ENCODE data around the gene ALOX12B. TPM values are rescaled to one million over a fixed set of nuclear protein-coding genes. Genes with fewer than 3 reads are reported as not detected.

The ALOX12B gene
- total and polyA plus RNA-seq, 2 of the 13 experiments (the other 11 are each of a cell fraction or from before 2014, with no cell fraction given) = 0.13 TPM; not detected in 1

- H3K79me2 ChIP-seq (ENCODE audit: insufficient read depth, low read length) = no peaks in the 10 kb centered on the region
- no peak overlapping the region for H3K9ac ChIP-seq (ENCODE audit: insufficient read depth, low read depth, low read length)
- no peak overlapping the region for H3K4me2 ChIP-seq (ENCODE audit: low read depth, low read length)
- peaks cover 13% of the 10 kb centered on the region for H3K4me1 ChIP-seq (ENCODE audit: insufficient read depth, low read length)
- intact Hi-C loops (cut with micrococcal nuclease; ENCODE audit: unreplicated experiment) (no loop called here), in situ Hi-C loops (cut with HindIII; ENCODE audit: extremely low pct_ligation_motif_present, low pct_unique_long_range_greater_than_20kb) (no loop called here)
- FAIRE-seq (no peak), ATAC-seq (no peak), DNase-seq (ENCODE audit: low spot score) (no peak)
- peaks cover 26 to 84% of the 10 kb centered on the region in 2 experiments for H3K27me3 ChIP-seq (ENCODE audit: control insufficient read depth in 1 of 2, insufficient read depth in 2 of 2, low read length in 2 of 2)
- peaks cover 6% of the 10 kb centered on the region; the same call in 1 of the 2 replicates for H4K20me1 ChIP-seq (ENCODE audit: insufficient read depth, low read length)
- WGBS (ENCODE audit: low lambda C conversion rate) = 53% methylated on average over 3 of the region's 3 CpGs
- no peaks in the 10 kb centered on the region for H3K36me3 ChIP-seq (replicated peaks in 1 of 2; ENCODE audit: control insufficient read depth in 1 of 2, insufficient read depth in 2 of 2, low read length in 2 of 2)
- H3K27ac ChIP-seq (ENCODE audit: extremely low read length, insufficient read depth, low read length) = no peak overlapping the region
- no TSS peak for BruUV-seq (replicated peaks)
- ChIA-PET POLR2A (no interaction called here), CTCF (ENCODE audit: low intra/inter-chr PET ratio, low total read pairs) (no interaction called here)
- H3K4me3 ChIP-seq (replicated peaks in 1 of 3; ENCODE audit: insufficient read depth in 1 of 3, low read depth in 2 of 3, low read length in 3 of 3) = no peak overlapping the region
- TF ChIP-seq ZNF275 (CRISPR knock-in tag; IDR thresholded peaks at IDR 0.05; ENCODE audit: borderline replicate concordance) = no peak
- H3K9me3 ChIP-seq (ENCODE audit: low read length) = no peaks in the 10 kb centered on the region
- H2AFZ ChIP-seq (ENCODE audit: low read length) = no peak overlapping the region
Observed at GRCh38 chr17:8075081-8075480, 12.4 kb downstream of the ALOX12B start.

- Histone ChIP-seq H3K27ac (ENCODE audit: extremely low read length, insufficient read depth, low read length) (no peak overlapping the region), H3K4me1 (ENCODE audit: insufficient read depth, low read length) (peaks cover 8% of the 10 kb centered on the region), H3K4me3 (replicated peaks in 1 of 3; ENCODE audit: insufficient read depth in 1 of 3, low read depth in 2 of 3, low read length in 3 of 3) (no peak overlapping the region), H3K4me2 (ENCODE audit: low read depth, low read length) (no peak overlapping the region), H3K36me3 (replicated peaks in 1 of 2; ENCODE audit: control insufficient read depth in 1 of 2, insufficient read depth in 2 of 2, low read length in 2 of 2) (no peaks in the 10 kb centered on the region), H2AFZ (ENCODE audit: low read length) (no peak overlapping the region), H3K9me3 (ENCODE audit: low read length) (no peaks in the 10 kb centered on the region), H3K79me2 (ENCODE audit: insufficient read depth, low read length) (no peaks in the 10 kb centered on the region), H3K9ac (ENCODE audit: insufficient read depth, low read depth, low read length) (no peak overlapping the region), H4K20me1 (ENCODE audit: insufficient read depth, low read length) (peaks cover 6% of the 10 kb centered on the region; the same call in 1 of the 2 replicates), H3K27me3 (ENCODE audit: control insufficient read depth in 1 of 2, insufficient read depth in 2 of 2, low read length in 2 of 2) (peaks cover 26 to 83% of the 10 kb centered on the region in 2 experiments)
- POLR2A ChIA-PET = interaction anchor here (1.1 kb wide), 1 partner anchor 99 kb away, joined by 5 read pairs; no protein-coding TSS in a partner anchor
- no peak for TF ChIP-seq POLR2G (IDR thresholded peaks at IDR 0.05; ENCODE audit: low read depth, low read length)
- TF ChIP-seq ZNF224 (CRISPR knock-in tag; IDR thresholded peaks at IDR 0.05) = no peak
- TF ChIP-seq NFATC3 (CRISPR knock-in tag; IDR thresholded peaks at IDR 0.05) = no peak
- no peak for TF ChIP-seq SRSF9 (IDR thresholded peaks at IDR 0.05; ENCODE audit: borderline replicate concordance, insufficient read depth, low read depth, low read length, poor library complexity, severe bottlenecking)
- TF ChIP-seq RFXANK (CRISPR knock-in tag; IDR thresholded peaks at IDR 0.05) = no peak
- TF ChIP-seq PLRG1 (conservative IDR thresholded peaks at IDR 0.05) = no peak
- TF ChIP-seq ASH2L (IDR thresholded peaks at IDR 0.05; ENCODE audit: insufficient read length, low read depth, low read length) = no peak
- TF ChIP-seq ZNF414 (CRISPR knock-in tag; IDR thresholded peaks at IDR 0.05) = no peak
- 0% methylated on average over 7 of the region's 7 CpGs for WGBS (ENCODE audit: low lambda C conversion rate)
- no TSS peak for BruUV-seq (replicated peaks)
- intact Hi-C loops (cut with micrococcal nuclease; ENCODE audit: unreplicated experiment) (no loop called here), in situ Hi-C loops (cut with HindIII; ENCODE audit: extremely low pct_ligation_motif_present, low pct_unique_long_range_greater_than_20kb) (loop anchor here (5.0 kb wide), 1 partner anchor 43 kb away; the partner anchor contains the start of gene ALOXE3)
- no peak for FAIRE-seq
- no peak for DNase-seq (ENCODE audit: low spot score)
- CTCF ChIA-PET (ENCODE audit: low intra/inter-chr PET ratio, low total read pairs) = no interaction called here
- no peak for ATAC-seq
Observed at GRCh38 chr17:8074554-8074953, 13.0 kb downstream of the ALOX12B start.

Measured in HepG2 (cell line).